ENCODE results near the gene FBXL16. TPM values are rescaled to one million over a fixed set of nuclear protein-coding genes. Genes with fewer than 3 reads are reported as not detected.

Gene FBXL16
- total and polyA plus RNA-seq, 2 experiments from 2014 or later: 0.29 to 0.54 TPM

DNA sequence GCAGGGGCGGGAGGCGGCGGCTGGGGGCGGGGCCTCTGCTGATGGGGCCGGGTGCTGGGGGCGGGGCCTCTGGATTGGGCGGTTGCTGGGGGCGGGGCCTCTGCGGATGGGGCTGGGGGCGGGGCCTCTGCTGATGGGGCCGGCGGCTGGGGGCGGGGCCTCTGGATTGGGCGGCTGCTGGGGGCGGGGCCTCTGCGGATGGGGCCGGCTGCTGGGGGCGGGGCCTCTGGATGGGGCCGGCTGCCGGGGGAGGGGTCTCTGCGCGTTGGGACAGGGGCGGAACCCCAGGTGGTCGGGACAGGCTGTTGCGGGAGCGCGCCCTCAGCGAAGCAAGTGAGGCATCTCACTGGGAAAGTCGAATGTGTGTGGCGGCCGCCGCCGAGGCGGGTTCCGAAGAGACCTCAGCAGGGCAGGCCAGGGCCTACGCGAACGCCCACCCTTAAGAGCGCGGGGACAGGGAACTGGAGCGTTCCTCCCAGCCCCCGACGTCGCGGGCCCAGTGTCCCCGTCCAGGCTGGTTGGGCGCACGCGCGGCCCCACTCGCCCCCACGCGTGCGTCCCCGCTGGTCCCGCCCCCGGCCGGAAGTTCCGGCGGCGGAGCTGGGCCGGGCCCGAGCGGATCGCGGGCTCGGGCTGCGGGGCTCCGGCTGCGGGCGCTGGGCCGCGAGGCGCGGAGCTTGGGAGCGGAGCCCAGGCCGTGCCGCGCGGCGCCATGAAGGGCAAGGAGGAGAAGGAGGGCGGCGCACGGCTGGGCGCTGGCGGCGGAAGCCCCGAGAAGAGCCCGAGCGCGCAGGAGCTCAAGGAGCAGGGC, 25.6 kb downstream of the FBXL16 start, which contains the start of gene STUB1:
Gene STUB1, plus strand, starts transcription at position 597 of the 811 bp plus-strand sequence. Its CDS starts 116 bp downstream, at position 713.
- Histone ChIP-seq H3F3A (ENCODE audit: insufficient read depth) (peaks cover 15% of the 10 kb centered on the region; the same call in 1 of the 2 replicates), H3K27me3 (replicated peaks; ENCODE audit: insufficient read depth) (no peaks in the 10 kb centered on the region), H3K27ac (peak within 1 kb of the TSS; percentile 63), H3K79me2 (ENCODE audit: insufficient read depth) (peaks cover 32% of the 10 kb centered on the region), H3K4me3 (peak within 1 kb of the TSS; percentile 77), H3K9me3 (ENCODE audit: low read depth) (no peaks in the 10 kb centered on the region), H2AFZ (peak within 1 kb of the TSS; percentile 84), H4K20me1 (ENCODE audit: insufficient read depth) (no peaks in the 10 kb centered on the region), H3K4me2 (ENCODE audit: unreplicated experiment) (peak within 1 kb of the TSS; percentile 94), H3K9me2 (ENCODE audit: insufficient read depth) (no peaks in the 10 kb centered on the region), H3K9ac (peak within 1 kb of the TSS; percentile 85), H3K36me3 (ENCODE audit: low read depth) (peaks cover 11% of the 10 kb centered on the region; the same call in 1 of the 2 replicates), H3K4me1 (ENCODE audit: insufficient read depth) (peaks cover 15% of the 10 kb centered on the region)
- DNase-seq: peak; percentile 93
- WGBS, 2 experiments (ENCODE audit: low coverage in 1 of 2, low lambda C conversion rate in 2 of 2, missing lambda C conversion rate in 2 of 2): 2 to 3% methylated on average over 36 to 59 of the region's 91 CpGs
- in situ Hi-C loops (cut with MboI): no loop called here
- no peak for TF ChIP-seq EZH2phosphoT487 (IDR thresholded peaks at IDR 0.05; ENCODE audit: insufficient read depth, low read depth)
- no peak for TF ChIP-seq EZH2 (IDR thresholded peaks at IDR 0.05; ENCODE audit: insufficient read depth, poor library complexity, severe bottlenecking)

DNA sequence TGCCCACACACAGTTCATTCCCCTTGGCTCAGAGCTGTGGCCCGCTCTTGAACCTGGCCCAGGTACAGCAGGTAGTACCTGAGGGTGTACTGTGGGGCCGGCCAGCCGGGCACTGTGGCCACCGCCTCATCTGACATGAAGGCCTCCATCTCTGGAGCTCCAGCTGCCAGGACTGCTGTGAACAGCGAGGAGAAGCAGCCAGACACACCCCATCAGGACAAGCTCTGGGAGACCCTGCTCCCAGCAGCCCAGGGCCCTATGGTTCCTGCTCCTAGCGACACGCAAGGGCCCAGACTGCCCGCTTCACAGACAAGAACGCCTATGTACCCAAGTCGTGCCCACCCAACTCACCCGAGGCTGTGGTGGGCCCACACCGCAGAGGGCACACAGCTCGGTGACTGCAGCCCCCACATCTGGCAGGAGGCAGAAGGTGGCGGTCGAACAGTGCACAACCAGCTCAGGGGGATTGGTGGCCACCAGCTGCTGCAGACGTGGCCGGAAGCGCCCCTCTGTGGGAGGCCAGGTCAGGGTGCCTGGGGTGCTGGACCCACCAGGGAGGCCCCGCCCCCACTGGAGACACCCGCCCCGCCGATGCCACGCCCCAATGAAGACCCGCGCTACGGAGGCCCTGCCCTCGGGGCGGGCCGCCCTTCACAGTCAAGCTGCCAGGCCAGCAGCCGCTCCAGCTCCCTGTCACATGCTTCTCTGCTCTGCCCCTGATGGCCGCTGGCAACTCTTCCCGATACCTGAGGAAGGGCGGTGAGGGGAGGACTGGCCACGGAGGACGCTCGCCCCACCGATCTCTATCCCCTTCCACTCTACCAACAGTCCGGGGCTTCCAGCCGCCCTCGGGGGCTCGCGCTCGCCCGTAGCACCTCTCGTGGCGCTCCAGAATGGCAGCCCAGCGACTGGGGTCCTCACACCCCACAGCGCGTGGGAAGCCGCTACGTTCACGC, 26.5 kb downstream of the FBXL16 start:
- H3K79me2 ChIP-seq (ENCODE audit: insufficient read depth): peaks cover 32% of the 10 kb centered on the region
- peaks cover 15% of the 10 kb centered on the region for H3K4me1 ChIP-seq (ENCODE audit: insufficient read depth)
- in situ Hi-C loops (cut with MboI): no loop called here
- H2AFZ ChIP-seq: peak overlapping the region; percentile 84
- peak overlapping the region; percentile 74 for H3K4me3 ChIP-seq
- peaks cover 15% of the 10 kb centered on the region; the same call in 1 of the 2 replicates for H3F3A ChIP-seq (ENCODE audit: insufficient read depth)
- no peaks in the 10 kb centered on the region for H4K20me1 ChIP-seq (ENCODE audit: insufficient read depth)
- no peaks in the 10 kb centered on the region for H3K9me2 ChIP-seq (ENCODE audit: insufficient read depth)
- H3K9ac ChIP-seq: peak overlapping the region; percentile 62
- no peaks in the 10 kb centered on the region for H3K27me3 ChIP-seq (replicated peaks; ENCODE audit: insufficient read depth)
- H3K4me2 ChIP-seq (ENCODE audit: unreplicated experiment): peak overlapping the region; percentile 70
- H3K36me3 ChIP-seq (ENCODE audit: low read depth): peaks cover 11% of the 10 kb centered on the region; the same call in 1 of the 2 replicates
- 17 to 23% methylated on average over 40 to 45 of the region's 52 CpGs for WGBS, 2 experiments (ENCODE audit: low coverage in 1 of 2, low lambda C conversion rate in 2 of 2, missing lambda C conversion rate in 2 of 2)
- TF ChIP-seq EZH2 (IDR thresholded peaks at IDR 0.05; ENCODE audit: insufficient read depth, poor library complexity, severe bottlenecking) (no peak), EZH2phosphoT487 (IDR thresholded peaks at IDR 0.05; ENCODE audit: insufficient read depth, low read depth) (no peak)
- H3K9me3 ChIP-seq (ENCODE audit: low read depth): no peaks in the 10 kb centered on the region
- no peak overlapping the region for H3K27ac ChIP-seq
- peak; percentile 64 for DNase-seq

DNA sequence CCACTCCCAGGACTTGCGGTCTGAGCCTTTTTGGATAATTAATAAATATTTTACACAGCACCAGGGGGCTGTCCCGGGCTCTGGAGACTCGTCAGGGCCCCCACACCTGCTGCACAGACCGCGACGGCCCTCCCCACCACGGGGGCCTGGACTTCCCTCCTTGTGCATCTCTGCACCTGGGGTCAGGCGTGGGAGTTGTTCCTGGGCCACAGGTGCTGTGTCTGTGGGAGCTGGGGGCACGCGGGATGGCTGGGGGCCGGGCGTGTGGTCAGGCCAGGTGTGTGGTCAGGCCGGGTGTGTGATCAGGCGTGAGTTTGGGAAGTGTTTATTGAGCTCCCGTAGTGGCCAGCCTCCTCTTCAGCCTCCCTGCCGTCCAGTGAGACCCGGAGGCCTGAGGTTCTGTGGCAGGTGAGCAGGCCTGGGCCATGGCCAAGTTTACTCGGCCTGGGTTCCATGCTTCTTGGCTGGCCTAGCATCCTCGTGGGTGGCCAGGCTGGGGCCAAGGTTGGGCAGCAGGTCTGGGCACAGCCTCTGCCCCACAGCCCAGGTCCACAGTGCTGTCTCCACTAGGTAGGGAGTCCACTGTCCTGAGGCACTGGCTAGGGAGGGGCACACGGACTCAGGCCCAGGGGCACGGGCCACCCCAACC, 27.3 kb downstream of the FBXL16 start:
- H3K9ac ChIP-seq: no peak overlapping the region
- H2AFZ ChIP-seq: no peak overlapping the region
- H3K9me3 ChIP-seq (ENCODE audit: low read depth): no peaks in the 10 kb centered on the region
- WGBS, 2 experiments (ENCODE audit: low coverage in 1 of 2, low lambda C conversion rate in 2 of 2, missing lambda C conversion rate in 2 of 2): 63 to 65% methylated on average over 19 to 21 of the region's 21 CpGs
- no peak overlapping the region for H3K4me3 ChIP-seq
- H3K27ac ChIP-seq: no peak overlapping the region
- H3F3A ChIP-seq (ENCODE audit: insufficient read depth): peaks cover 15% of the 10 kb centered on the region; the same call in 1 of the 2 replicates
- peaks cover 14% of the 10 kb centered on the region for H3K4me1 ChIP-seq (ENCODE audit: insufficient read depth)
- DNase-seq: no peak
- TF ChIP-seq EZH2 (IDR thresholded peaks at IDR 0.05; ENCODE audit: insufficient read depth, poor library complexity, severe bottlenecking) (no peak), EZH2phosphoT487 (IDR thresholded peaks at IDR 0.05; ENCODE audit: insufficient read depth, low read depth) (no peak)
- H3K4me2 ChIP-seq (ENCODE audit: unreplicated experiment): no peak overlapping the region
- in situ Hi-C loops (cut with MboI): no loop called here
- peaks cover 27% of the 10 kb centered on the region for H3K79me2 ChIP-seq (ENCODE audit: insufficient read depth)
- H3K36me3 ChIP-seq (ENCODE audit: low read depth): peaks cover 11% of the 10 kb centered on the region; the same call in 1 of the 2 replicates
- H4K20me1 ChIP-seq (ENCODE audit: insufficient read depth): no peaks in the 10 kb centered on the region
- H3K9me2 ChIP-seq (ENCODE audit: insufficient read depth): no peaks in the 10 kb centered on the region
- no peaks in the 10 kb centered on the region for H3K27me3 ChIP-seq (replicated peaks; ENCODE audit: insufficient read depth)

All from GM23248 (cell line).